Suppressor macrophage (primary cell): Measurements from ENCODE around the gene GSN.
A peak's percentile ranks its signal among the peaks of the same experiment; 100 is the strongest.

Experiments used
- DNase-seq, 4 experiments: peaks; one replicate each; pipeline ENCODE4 v3.0.0-alpha.2; 2020 to 2022

The GSN gene

DNA sequence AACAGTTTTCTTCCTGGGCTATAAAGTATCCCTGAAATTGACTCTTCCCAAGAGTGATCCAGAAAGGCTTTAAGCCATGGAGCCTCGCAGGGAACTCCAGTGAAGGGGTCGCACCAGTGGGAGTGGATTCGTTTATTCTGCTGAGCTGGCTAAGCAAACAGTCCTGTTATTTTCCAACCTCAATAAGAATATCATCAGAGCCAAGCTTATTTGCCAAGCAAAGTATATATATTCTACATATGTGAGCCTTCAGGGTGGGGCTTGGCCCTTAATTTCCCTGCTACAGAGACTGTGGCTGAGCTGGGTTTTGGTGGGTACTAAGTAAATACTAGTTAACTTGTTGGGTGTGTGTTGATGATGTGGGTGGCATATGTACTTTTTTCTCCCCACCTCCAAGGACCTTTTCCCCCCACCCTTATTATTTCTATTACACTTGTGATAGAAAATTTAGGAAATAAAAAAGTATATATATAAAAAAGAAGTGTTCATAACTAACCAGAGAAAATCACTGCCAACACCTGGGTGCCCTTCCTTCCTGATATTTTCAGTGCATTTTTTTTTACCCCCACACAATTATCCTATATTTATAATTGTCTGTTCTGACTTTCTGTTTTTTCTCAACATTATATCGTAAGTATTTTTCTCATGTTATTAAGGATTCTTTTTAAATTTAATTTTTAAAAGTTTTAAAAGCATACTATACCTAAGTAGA is 5.3 kb downstream of the GSN start:
- no peak for DNase-seq

DNA sequence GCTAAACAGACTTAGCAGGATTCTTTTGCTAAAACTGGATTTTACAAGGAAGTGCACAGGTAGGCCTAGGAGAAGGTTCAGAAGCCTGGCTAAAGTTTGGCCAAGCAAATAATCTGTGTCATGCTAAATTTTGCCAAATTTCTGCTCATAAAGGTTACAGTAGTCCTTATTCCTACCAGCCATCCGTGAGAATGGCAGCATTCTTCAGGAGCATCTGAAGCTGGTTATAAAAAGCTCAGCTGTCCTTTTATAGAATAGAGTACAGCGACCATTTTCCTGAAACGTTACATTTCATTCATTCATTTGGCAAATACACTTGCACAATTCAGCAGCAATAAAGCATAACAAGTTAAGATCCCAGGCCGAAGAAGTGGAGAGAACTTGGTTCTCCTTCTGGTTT is 6.9 kb downstream of the GSN start:
- no peak for DNase-seq

DNA sequence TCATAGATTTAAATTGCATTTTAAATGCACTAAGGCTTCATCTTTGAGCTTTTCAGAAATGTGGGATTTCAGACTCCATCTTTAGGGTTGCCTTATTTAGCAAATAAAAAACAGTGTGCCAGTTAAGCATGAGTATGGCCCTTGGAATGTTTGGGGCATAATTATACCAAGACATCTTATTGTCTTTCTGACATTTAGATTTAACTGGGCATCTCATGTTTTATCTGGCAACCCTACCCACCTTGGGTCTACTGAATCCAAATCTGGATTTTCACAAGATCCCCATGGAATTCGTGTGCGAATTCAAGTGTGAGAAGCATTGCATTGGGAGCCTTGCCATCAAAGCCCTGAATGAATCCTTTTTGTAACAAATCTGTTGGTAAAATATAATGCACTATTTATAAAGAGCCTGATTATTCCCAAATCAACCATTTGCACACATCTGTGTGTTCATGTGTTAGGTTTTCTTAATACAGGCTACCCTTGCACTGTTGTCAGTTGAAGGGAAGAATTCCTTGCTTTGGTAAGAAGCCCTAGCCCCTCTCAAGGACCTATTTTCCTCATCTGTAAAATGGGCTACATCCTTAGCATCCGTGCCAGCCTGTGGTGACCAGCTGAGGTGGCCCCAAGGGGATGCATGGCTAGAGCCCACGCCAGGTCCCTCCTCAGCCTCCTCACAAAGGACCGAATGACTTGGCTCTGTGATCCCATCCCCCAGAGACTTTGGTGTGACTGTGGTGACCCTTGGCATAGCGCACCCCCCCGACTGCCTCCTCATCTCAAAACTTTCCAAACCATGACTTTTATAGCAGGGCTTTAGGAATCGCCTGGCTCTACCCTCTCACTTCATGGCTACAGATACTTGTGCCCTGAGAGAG is 8.1 kb downstream of the GSN start:
- no peak for DNase-seq

DNA sequence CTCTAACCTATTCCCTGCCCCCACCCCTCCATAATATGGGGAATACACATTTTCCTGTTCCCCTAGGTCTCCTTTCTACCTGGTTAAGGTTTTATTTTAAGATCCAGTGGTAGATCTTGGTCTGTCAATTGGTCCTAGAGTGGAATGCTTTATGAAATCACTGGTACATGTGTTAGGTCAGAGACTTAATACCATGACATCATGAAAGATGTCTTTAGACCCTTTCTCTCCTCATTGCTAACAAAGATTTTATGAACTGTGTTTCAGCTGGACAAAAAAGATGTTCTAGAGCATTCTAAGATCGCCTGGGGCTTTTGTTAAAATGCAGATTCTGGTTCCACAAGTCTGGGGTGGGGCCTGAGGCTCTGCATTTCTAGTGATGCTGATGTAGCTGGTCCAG is 9.1 kb downstream of the GSN start:
- no peak for DNase-seq

DNA sequence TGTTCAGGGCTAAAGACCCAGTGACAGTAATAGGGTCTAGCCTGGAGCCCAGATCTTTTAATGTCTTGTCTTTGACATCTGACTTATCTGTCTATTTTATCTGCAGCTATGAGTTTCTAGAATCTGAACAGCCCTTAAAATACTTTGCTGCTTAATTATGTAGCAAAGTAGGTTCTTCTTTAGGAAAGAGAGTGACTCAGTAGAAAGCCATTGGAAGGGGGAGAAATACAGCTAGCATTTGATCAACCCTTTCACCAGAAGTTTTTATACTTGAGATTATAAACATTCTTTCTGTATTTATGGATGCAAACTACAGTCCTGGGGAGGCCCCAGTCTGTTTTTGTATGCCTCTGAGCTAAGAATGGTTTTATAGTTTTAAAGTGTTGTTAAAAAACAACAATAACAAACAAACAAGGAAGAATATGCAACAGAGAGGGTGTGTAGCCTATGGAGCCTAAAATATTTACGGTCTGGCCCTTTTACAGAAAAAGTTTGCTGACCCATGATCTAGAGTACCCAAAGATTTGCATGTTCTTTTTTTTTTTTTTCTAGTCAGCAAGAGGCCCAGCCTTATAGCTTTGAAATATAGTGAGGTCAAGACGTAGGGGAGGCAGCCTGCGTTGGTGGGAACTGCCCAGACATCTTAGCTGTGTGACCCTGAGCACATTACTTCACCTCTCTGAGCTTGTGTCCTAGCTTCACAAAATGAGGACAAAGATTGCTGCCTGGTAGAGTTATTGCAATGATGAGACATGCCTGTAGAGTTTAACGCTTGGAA is 9.7 kb downstream of the GSN start:
- peak in 3 of 4 experiments; percentile 20 to 46 (median 42) for DNase-seq

DNA sequence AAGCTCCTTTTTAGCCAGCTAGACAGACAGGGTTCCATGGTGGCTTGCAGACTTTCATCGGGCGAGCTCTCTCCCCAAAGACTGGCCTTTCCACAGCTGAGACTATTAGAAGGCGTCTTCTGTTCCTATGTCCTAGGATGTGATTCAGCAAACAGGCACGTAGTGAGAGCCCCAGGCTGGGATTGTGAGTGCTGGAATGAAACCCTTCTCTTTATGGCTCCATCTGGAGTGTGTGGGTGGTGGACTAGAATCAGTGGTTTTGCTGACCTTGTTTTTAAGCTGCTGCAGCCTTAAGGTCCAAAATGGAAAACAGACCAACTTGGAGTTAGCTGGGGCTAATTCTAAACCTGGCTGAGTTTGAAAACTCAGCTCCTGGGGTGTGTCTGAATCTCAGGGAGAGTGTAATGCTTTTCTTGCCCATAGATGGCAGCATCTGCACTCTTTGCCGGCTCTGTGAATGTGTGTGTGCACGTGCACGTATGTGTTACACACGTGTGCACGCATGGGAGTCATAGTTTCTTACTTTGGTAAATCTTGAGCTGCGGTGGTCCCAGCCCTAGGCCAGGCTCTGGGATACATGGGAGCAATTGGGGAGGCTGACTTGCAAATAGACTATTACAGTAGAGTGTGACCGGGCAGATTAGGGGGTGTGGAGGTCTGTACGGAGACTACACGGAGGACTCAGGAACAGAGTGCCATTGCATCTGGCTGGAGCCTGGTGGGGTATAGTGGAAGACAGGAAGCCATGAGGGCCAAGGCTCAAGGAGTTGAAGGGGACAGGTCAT is 10.7 kb downstream of the GSN start:
- DNase-seq: peak; percentile 51 to 71 (median 66)

DNA sequence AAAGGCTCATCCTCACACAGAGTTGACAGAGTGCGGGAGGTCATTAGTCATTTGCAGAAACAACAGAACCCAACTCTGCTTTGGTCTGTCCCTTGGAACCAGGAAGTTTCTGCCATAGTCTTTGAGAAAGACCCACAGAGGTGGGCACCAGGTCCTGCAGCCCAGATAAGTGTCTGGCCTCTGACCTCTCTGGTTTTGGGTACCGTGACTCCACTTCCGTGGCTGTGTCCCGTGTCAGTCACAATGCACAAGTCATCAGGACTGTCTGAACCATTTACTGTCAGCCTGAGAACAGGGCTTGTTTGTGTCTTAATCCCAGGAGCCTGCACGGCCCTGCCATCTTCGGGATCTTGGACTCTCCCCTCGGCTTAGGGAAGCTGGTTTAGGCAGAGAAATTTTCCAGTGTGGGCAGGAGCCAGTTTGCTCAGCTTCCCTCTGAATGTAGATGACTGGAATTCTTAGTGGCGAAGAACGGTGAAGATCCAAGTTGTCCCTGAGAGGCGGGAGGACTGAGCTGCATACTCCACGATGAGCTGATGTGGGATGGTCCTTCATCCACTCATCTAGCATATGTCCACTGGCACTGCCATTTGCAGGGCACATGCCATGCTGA is 11.9 kb downstream of the GSN start:
- peak in 3 of 4 experiments; percentile 62 to 81 (median 66) for DNase-seq

DNA sequence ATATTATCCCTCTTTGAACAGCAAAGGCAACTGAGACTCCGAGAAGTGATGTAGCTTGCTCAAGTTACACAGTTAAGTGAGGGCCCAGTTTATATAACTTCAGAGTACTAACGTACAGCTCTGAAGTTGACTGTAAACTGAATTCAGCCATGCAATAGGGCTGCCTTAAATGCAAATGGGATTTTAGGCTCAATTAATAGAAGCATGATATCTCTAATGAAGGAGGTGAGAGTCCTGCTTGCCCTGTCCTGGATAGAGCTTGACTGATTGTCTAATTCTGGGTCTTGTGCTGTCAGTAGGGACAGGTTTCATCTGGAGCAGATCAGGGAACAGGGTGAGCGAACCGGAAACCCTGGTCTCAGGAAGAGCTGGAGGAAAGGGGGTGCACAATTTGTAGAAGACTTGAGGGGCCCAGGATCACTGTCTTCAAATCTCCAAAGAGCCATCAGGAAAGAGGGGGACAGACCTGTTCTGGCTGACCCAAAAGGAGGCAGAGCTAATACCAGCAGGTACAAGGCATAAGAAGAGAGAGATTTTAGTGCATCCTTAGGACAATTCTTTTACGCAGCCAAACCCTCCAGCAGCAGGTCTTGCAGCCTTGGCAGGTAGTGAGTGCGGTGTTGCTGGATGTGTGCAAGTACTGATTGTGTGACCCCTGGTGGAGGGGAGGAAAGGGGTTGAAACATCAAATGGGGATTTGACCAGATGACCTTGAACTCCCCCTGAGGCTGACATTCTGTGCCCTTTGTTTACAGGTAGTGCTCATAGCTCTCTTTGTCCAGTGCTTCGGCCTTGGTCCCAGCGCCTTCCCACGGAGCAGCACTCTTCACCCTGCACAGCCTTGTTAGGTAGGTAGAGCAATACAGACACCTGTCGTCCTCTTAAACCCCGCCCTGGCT is 13.0 kb downstream of the GSN start:
- DNase-seq: no peak

DNA sequence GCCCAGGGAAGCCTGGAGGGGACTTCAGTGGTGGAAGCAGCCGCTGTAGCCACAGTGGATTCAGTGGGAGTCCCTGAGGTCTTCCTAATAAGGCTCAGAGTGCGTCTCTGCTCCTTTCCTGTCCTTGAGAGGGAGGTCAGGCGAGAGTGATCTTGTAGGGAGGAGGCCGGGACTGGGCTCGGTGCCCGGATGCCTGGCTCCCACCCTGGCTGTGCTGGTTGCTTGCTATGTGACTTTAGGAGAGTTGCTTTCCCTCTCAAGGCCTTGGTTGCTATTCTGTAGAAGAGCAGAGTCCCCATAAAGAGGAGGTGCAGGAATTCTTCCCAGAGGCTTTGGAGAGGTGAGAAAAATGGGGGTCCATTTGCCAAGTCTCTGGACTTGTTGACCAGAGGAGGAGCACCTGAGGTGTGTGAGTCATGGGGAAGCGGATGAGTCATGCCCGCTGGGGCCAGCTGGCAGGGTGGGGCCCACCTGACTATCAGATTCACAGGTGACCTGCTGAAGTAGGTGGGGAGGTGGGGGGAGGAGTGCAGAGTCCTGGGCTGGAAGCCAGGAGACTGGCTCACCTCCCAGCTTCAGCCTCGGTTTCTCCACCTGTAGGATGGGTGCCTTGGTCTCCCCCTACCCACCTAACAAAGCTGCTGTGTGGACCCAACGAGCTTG is 13.8 kb downstream of the GSN start:
- DNase-seq: peak in 1 of 4 experiments; percentile 22

DNA sequence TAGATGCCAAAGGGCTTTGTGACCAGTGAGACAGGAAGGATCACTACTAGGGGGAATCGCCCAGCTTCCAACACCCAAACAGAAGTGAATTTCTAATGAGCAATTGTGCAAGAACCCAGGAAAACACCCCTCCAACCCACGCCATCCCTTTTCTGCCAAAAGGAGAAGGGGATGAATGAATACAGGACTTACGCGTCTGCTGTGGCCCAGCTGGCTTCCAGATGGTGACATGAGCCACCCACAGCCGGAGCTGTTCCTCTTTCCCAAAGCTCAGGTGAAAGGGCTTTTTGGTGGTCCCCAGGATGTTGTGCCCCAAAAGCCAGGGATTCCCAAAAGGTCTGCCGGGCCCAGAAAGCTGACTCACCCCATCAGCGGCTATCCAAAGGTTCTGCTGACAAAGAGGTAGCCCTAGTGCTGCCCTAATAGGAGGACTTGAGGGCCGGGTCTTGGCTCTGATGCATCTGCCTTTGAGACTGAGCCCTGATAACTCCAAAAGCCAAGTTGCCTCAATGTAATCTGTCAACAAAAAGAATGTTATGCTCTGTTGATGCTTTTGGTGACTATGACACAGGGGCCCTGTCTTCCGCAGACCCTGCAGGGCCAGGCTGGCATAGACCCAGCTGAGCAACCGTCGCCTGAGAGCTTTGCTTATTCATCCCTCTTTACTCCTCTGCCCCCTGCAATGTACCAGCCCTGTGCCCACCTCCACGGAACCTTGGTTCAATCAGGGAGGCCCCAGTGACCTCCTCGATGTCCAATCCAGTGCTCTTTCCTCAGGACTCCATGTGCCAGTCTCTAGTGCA is 14.5 kb downstream of the GSN start:
- peak; percentile 94 to 97 (median 95) for DNase-seq

DNA sequence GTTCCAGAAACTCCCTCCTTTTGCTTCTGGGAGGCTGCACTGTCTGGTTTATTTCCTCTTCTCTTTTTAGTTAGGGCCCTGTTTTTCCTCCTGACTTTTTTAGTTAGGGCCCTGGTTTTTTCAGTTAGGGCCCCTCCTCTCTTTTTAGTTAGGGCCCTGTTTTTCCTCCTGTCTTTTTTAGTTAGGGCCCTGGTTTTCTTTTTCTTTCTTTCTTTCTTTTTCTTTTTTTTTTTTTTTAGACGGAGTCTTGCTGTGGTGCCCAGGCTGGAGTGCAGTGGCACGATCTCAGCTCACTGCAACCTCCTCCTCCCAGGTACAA is 15.1 kb downstream of the GSN start:
- DNase-seq: peak in 3 of 4 experiments; percentile 41 to 70 (median 68)

DNA sequence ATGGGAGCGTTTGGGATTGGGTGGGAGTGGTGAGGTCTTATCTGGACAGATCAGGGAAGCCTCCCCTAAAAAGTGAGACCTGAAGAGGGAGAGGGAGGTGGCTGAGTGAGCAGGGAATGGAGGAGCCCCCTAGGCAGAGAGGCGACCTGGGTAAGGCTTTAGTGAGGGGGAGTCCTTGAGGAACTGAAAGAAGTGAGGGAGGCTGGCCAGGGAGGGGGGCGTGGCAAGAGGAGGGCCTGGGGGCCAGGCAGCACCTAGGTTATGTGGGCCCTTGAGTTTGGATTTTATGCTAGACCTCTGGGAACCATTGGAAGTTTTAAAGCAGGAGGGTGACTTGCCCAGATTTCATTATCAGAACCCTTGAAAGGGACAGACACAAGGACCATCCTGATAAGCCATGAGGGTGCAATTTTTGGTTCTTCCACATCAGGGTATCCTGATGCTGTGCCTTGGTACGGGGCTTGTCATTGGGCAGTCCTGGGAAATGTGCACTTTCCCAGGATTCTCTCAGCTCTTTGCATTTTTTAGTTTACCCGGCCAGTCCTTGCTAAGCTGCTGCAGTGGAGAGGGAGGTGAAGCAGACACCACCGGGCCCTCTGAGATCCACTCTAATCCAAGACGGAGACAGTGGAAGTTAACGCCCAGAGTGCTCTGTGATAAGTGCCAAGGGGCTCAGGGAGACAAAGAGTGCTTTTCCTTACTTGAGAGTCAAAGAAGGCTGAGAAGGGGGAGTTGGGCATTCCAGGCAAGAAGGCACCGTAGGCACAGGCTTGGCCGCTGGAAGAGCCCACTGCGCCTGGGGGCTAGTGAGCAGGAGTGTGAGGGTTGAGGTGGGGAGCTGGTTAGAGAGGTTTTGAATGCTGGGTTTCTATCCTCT is 16.1 kb downstream of the GSN start:
- DNase-seq: peak in 1 of 4 experiments; percentile 34

DNA sequence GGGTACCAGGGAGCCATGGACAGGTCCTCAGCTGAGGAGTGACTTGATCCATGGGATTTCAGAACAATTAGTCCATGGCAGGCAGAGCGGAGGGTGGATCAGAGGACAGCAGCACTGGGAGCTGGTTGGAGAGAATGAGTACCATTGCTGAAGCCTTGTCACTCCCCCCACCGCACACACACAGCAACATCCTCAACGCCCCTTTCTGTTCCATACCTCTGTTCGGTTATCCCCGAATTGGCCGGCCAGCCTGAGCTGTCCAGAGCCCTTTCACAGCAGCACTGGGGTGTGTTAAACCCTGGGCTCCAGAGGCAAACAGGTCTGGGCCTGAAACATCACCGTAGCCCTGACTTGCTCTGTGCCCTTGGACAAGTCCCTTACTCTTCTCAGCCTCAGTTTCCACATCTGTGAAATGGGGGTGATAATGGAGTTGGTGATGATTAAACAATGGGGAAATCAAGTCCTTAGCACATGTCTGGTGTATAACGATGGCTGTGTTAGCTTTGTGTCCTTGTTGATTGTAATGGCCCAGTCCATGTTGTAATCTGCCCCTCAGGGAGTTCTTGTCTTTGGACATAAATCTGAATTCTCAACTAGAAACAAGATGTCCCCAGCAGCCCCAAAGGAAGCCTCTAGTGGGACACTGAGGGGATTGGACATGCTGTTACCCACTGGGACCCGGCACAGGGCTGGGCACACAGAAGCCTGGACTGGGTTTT is 16.9 kb downstream of the GSN start:
- no peak for DNase-seq

DNA sequence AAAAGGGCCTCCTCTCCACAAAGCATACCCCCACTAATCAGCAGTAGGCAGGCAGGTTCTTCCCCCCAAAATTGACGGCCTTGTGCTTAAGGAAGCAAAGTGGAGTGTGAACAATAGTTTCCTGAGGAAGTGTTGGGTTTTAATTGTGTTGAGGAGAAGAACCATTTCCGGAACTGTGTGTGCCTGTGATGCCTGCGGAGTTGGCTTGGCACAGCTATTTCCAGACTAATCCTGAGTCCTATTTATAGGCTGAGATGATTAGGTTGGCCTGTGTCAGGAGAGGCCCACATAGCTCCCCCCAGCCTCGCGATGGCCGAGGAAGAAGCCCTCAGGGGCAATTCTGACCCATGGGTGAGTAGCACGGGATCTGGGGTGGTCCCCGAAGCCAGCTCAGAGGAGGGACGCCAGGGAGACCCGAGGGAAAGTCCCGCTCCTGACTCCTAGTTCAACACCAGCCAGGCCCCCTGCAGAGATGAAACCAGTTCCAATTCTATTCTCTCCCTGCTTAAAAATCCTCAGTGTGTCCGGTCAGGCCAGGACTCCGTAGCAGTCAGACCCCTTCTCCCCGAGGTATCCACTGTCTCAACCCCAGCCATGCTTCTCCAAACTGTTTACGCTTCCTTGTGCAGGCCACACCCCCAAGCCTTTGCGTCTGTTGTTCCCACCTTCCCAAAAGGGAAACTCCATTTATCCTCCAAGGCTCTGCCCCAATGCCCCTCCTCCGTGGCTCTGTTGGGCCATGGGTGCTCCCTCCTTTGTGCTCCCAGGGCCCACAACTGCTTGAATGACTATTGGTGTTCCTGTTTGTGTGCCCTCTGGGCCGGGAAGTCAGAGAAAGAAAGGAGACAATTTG is 18.1 kb downstream of the GSN start:
- peak; percentile 74 to 87 (median 80) for DNase-seq

DNA sequence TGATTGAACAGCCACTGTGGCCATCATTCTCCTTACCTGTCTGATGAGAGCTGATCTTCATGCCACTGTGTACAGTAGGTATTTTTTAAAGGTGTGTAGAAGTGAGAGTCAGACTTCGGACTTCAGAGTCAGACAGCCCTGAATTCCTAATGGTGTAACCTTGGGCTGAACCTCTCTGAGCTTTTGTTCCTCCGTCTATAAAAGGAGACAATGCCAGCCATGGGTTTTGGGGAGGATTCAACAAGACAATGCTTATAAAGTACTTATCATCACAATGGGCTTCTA is 18.7 kb downstream of the GSN start:
- DNase-seq: no peak

DNA sequence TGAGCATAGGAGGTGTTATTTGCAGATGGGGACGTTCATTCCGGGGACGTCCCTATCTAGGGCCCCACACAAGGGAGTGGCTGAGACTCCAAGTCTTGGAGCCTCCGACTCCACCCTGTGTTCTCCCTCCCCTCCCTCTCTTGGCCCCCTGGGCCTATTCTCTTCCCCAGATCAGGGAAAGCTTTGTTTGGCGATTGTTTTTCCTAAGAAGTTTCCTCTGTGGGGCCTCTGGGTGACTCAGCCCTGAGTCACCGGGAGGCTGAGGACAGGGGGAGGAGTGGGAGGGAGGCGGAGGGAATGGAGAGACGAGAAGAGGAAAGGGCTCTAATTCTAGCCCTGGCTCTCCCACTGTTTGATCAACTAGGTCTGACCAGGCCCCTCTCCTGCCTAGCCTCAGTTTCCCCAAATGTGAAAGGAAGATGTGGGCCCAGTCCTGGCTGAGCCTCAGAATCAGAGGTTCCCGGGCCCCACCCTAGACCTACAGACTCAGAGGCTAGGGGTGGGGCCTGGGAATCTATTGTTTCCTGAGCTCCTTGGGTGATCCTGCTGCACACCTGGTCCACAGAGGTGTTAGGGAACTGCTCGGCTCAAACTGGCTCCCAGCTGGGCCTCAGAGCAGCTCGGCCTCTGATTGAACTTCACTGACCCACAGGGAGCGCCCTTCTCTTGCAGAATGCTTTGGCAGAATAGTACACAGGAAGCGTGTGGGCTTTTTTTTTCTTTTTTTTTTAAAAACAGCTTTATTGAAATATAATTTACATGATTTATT is 19.2 kb downstream of the GSN start:
- peak; percentile 81 to 90 (median 88) for DNase-seq
